Lower leg skin (tissue), 3 donors: ENCODE measurements around the gene QSOX1.

Experiments used
- POLR2A ChIP-seq, 2 donors: fragments of 450-650 bp; IDR thresholded peaks; one replicate each; pipeline ENCODE4 v1.6.1; 2016 to 2017; ENCODE audit warnings: antibody characterized with exemption in 2 of 2, mild to moderate bottlenecking in 1 of 2, moderate library complexity in 1 of 2
- TF ChIP-seq, protein P1 (sequence below), 3 donors: fragments of 450-650 bp; IDR thresholded peaks; one replicate each; pipeline ENCODE4 v1.5.1; 2016; ENCODE audit warnings: antibody characterized with exemption in 3 of 3, mild to moderate bottlenecking in 3 of 3, moderate library complexity in 2 of 3

DNA sequence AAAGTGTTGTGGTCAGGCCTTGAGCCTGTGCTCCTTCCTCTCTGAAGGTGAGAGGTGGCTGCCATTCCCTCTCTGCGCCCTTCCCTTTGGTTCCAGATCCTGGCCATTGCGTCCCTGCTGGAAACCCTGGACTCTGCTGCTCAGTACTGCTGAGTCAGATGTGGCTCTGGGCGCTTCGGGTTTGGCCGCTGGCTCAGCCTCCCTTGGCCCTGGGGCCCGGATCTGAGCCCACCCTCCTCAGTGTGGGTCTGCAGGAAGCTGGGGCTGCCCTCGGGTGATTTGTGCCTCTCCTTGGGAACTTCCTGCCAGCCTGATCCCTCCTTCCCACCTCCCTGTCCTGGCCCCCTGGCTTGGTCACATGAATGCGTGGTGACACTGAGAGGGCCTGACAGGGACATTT is 32.2 kb downstream of the QSOX1 start:
- TF ChIP-seq, protein P1, sequence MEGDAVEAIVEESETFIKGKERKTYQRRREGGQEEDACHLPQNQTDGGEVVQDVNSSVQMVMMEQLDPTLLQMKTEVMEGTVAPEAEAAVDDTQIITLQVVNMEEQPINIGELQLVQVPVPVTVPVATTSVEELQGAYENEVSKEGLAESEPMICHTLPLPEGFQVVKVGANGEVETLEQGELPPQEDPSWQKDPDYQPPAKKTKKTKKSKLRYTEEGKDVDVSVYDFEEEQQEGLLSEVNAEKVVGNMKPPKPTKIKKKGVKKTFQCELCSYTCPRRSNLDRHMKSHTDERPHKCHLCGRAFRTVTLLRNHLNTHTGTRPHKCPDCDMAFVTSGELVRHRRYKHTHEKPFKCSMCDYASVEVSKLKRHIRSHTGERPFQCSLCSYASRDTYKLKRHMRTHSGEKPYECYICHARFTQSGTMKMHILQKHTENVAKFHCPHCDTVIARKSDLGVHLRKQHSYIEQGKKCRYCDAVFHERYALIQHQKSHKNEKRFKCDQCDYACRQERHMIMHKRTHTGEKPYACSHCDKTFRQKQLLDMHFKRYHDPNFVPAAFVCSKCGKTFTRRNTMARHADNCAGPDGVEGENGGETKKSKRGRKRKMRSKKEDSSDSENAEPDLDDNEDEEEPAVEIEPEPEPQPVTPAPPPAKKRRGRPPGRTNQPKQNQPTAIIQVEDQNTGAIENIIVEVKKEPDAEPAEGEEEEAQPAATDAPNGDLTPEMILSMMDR (IDR thresholded peaks at IDR 0.05), result no peak
- TF ChIP-seq POLR2A (IDR thresholded peaks at IDR 0.05), result no peak
